GM23338 (cell line): ENCODE data around the gene C1orf50. TPM values are rescaled to one million over a fixed set of nuclear protein-coding genes. Genes with fewer than 3 reads are reported as not detected.

ENCODE experiments used
- ATAC-seq: fragments of 200-7000 bp; cut with Tn5 transposase; 3 replicates; pipeline ENCODE4 v1.9.1; 2020
- DNase-seq: peaks from one replicate; pipeline ENCODE4 v3.0.0-alpha.2; 2015; ENCODE audit warnings: low spot score
- H2AFZ ChIP-seq: fragments of 200-600 bp; sonication (generic); 2 replicates; pipeline ENCODE4 v1.8.0; 2016; ENCODE audit warnings: antibody characterized with exemption, mild to moderate bottlenecking, moderate library complexity
- H3F3A ChIP-seq: fragments of 200-600 bp; sonication (generic); replicated peaks from 2 replicates; pipeline ENCODE4 v1.8.0; 2017; ENCODE audit warnings: antibody characterized with exemption, mixed run types, low read depth
- H3K27ac ChIP-seq: fragments of 200-600 bp; sonication (generic); 2 replicates; pipeline ENCODE4 v1.6.1; 2016; ENCODE audit warnings: low read depth
- H3K27me3 ChIP-seq: fragments of 200-600 bp; sonication (generic); 2 replicates; pipeline ENCODE4 v1.8.0; 2016; ENCODE audit warnings: mild to moderate bottlenecking, mixed run types, moderate library complexity; ENCODE audit not compliant: insufficient read depth
- H3K36me3 ChIP-seq: fragments of 200-600 bp; sonication (generic); 2 replicates; pipeline ENCODE4 v1.8.0; 2016; ENCODE audit warnings: mild to moderate bottlenecking; ENCODE audit not compliant: insufficient read depth
- H3K4me1 ChIP-seq: fragments of 200-600 bp; sonication (generic); 2 replicates; pipeline ENCODE4 v1.8.0; 2016; ENCODE audit warnings: mild to moderate bottlenecking, moderate library complexity; ENCODE audit not compliant: insufficient read depth
- H3K4me2 ChIP-seq: fragments of 200-600 bp; sonication (generic); 2 replicates; pipeline ENCODE4 v1.7.1; 2017; ENCODE audit warnings: mixed run types
- H3K4me3 ChIP-seq: fragments of 200-600 bp; sonication (generic); 2 replicates; pipeline ENCODE4 v1.6.1; 2016; ENCODE audit warnings: mixed run types
- H3K79me2 ChIP-seq: fragments of 200-600 bp; sonication (generic); replicated peaks from 2 replicates; pipeline ENCODE4 v1.8.0; 2017; ENCODE audit warnings: mild to moderate bottlenecking; ENCODE audit not compliant: insufficient read depth
- H3K9me2 ChIP-seq: fragments of 200-600 bp; sonication (generic); 2 replicates; pipeline ENCODE4 v1.8.0; 2017; ENCODE audit not compliant: insufficient read depth
- H4K20me1 ChIP-seq: fragments of 200-600 bp; sonication (generic); replicated peaks from 2 replicates; pipeline ENCODE4 v1.8.0; 2017; ENCODE audit warnings: mild to moderate bottlenecking; ENCODE audit not compliant: insufficient read depth
- H3K27ac Mint-ChIP-seq: 2 replicates; pipeline ENCODE4 v1.8.0; 2020; ENCODE audit warnings: inconsistent platforms, mild to moderate bottlenecking, moderate library complexity, mixed read lengths
- H3K27me3 Mint-ChIP-seq: 3 replicates; pipeline ENCODE4 v1.8.0; 2022; ENCODE audit warnings: low read depth, mild to moderate bottlenecking, moderate library complexity, mixed read lengths, inconsistent platforms; ENCODE audit not compliant: insufficient read depth, poor library complexity
- H3K36me3 Mint-ChIP-seq: 3 replicates; pipeline ENCODE4 v1.8.0; 2021; ENCODE audit warnings: low read depth, mild to moderate bottlenecking, inconsistent platforms, moderate library complexity, mixed read lengths
- H3K4me1 Mint-ChIP-seq: 3 replicates; pipeline ENCODE4 v1.8.0; 2020; ENCODE audit warnings: mild to moderate bottlenecking, inconsistent platforms, mixed read lengths
- H3K4me3 Mint-ChIP-seq: 3 replicates; pipeline ENCODE4 v1.8.0; 2021; ENCODE audit warnings: moderate library complexity, mild to moderate bottlenecking, inconsistent platforms, mixed read lengths
- H3K9me3 Mint-ChIP-seq: 3 replicates; pipeline ENCODE4 v1.8.0; 2020; ENCODE audit warnings: moderate library complexity, mild to moderate bottlenecking, inconsistent platforms, mixed read lengths
- ETS1 ChIP-seq: IDR thresholded peaks from 2 replicates; pipeline ENCODE4 v1.6.1; 2016; ENCODE audit warnings: antibody characterized with exemption
- EZH2phosphoT487 ChIP-seq: fragments of 200-600 bp; sonication (generic); IDR thresholded peaks from one replicate; pipeline ENCODE4 v1.8.1; 2018; ENCODE audit warnings: antibody characterized with exemption; ENCODE audit not compliant: unreplicated experiment
- NANOG ChIP-seq: IDR thresholded peaks from 2 replicates; pipeline ENCODE4 v1.6.1; 2016; ENCODE audit warnings: antibody characterized with exemption, borderline replicate concordance
- POLR2AphosphoS5 ChIP-seq: IDR thresholded peaks from 2 replicates; pipeline ENCODE4 v1.6.1; 2016; ENCODE audit warnings: antibody characterized with exemption, low read depth
- STAT1 ChIP-seq: IDR thresholded peaks from one replicate; pipeline ENCODE4 v1.6.1; 2016; ENCODE audit warnings: antibody characterized with exemption; ENCODE audit not compliant: unreplicated experiment
- ZNF114 ChIP-seq: fragments of 250-450 bp; sonication (Bioruptor Pico); IDR thresholded peaks from 2 replicates; pipeline ENCODE4 v1.5.0; 2020; ENCODE audit warnings: mild to moderate bottlenecking, moderate library complexity
- ZNF331 ChIP-seq: fragments of 250-450 bp; sonication (Bioruptor Pico); IDR thresholded peaks from 2 replicates; pipeline ENCODE4 v1.5.0; 2020; ENCODE audit warnings: low read depth, mild to moderate bottlenecking, moderate library complexity
- polyA plus RNA-seq: library from polyadenylated mRNA; unstranded; fragments of >200 nt; fragmentation: Nextera tagmentation; extraction: Ambion mirVana; gene quantifications from 2 replicates; pipeline ENCODE4 v1.2.1, GENCODE V29; 2016
- total RNA-seq: library from RNA; depleted of rRNA; stranded (reverse); fragments of >200 nt; shearing (Covaris generic); gene quantifications from 2 replicates; pipeline ENCODE4 v1.2.3, GENCODE V29; 2014
- TF ChIP-seq, protein P1 (sequence below): IDR thresholded peaks from one replicate; pipeline ENCODE4 v1.6.1; 2018; ENCODE audit warnings: antibody characterized with exemption; ENCODE audit not compliant: unreplicated experiment

C1orf50 gene
- total and polyA plus RNA-seq, 2 experiments from 2014 or later = 4.4 to 4.7 TPM

DNA sequence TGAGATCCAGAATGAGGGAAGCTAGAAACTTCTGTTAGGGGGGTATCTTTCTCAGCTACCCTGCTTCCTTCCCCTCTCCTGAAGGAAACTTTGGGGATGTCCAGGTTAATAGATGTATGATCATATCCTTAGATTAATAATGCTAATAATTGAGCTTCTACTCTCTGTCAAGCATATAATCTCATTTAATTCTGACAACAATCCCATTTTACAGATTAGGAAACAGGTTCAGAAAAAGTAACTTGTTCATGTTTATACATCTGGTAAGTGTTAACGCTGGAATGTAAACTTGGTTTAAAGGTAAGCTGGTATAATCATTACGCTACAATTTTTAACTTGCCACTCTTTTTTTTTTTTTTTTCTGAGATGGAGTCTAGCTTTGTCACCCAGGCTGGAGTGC lies 16.0 kb downstream of the C1orf50 start (continued):
- no peak for TF ChIP-seq ZNF331 (CRISPR knock-in tag)
- TF ChIP-seq STAT1 = no peak

GRCh38 chr1:42784547-42784945 lies 17.5 kb downstream of the C1orf50 start:
- Histone ChIP-seq H3F3A (0 out of 2 replicates have a peak, but pooled peaks cover 15% of the 10 kb centered on the region), H3K79me2 (no peaks in the 10 kb centered on the region), H3K4me1 (peaks cover 5% of the 10 kb centered on the region; the same call in 1 of the 2 replicates), H3K9me2 (no peaks in the 10 kb centered on the region), H3K36me3 (no peaks in the 10 kb centered on the region; the same call in 1 of the 2 replicates), H4K20me1 (0 out of 2 replicates have a peak, but pooled peaks cover 4% of the 10 kb centered on the region), H3K27ac (no peak overlapping the region), H3K27me3 (peaks cover 6% of the 10 kb centered on the region; the same call in 1 of the 2 replicates), H3K4me3 (peak overlapping the region; percentile 47), H2AFZ (peak overlapping the region; percentile 32; the same call in 1 of the 2 replicates), H3K4me2 (peak overlapping the region; percentile 67)
- H3K4me3 Mint-ChIP-seq = no peak overlapping the region
- TF ChIP-seq, protein P1, sequence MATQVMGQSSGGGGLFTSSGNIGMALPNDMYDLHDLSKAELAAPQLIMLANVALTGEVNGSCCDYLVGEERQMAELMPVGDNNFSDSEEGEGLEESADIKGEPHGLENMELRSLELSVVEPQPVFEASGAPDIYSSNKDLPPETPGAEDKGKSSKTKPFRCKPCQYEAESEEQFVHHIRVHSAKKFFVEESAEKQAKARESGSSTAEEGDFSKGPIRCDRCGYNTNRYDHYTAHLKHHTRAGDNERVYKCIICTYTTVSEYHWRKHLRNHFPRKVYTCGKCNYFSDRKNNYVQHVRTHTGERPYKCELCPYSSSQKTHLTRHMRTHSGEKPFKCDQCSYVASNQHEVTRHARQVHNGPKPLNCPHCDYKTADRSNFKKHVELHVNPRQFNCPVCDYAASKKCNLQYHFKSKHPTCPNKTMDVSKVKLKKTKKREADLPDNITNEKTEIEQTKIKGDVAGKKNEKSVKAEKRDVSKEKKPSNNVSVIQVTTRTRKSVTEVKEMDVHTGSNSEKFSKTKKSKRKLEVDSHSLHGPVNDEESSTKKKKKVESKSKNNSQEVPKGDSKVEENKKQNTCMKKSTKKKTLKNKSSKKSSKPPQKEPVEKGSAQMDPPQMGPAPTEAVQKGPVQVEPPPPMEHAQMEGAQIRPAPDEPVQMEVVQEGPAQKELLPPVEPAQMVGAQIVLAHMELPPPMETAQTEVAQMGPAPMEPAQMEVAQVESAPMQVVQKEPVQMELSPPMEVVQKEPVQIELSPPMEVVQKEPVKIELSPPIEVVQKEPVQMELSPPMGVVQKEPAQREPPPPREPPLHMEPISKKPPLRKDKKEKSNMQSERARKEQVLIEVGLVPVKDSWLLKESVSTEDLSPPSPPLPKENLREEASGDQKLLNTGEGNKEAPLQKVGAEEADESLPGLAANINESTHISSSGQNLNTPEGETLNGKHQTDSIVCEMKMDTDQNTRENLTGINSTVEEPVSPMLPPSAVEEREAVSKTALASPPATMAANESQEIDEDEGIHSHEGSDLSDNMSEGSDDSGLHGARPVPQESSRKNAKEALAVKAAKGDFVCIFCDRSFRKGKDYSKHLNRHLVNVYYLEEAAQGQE = no peak
- TF ChIP-seq ZNF114 (CRISPR knock-in tag) (no peak), POLR2AphosphoS5 (no peak)
- ATAC-seq (peak; percentile 65), DNase-seq (peak; percentile 36)
- H3K27me3 Mint-ChIP-seq = peaks cover 4% of the 10 kb centered on the region
- H3K9me3 Mint-ChIP-seq = no peaks in the 10 kb centered on the region
- H3K36me3 Mint-ChIP-seq = peaks cover 16% of the 10 kb centered on the region
- H3K27ac Mint-ChIP-seq = no peak overlapping the region
- peaks cover 11% of the 10 kb centered on the region for H3K4me1 Mint-ChIP-seq

GRCh38 chr1:42784946-42785693 lies 18.1 kb downstream of the C1orf50 start, which contains the start of gene TMEM269:
TSS of gene TMEM269 (plus strand) at chr1:42784991. CDS start at chr1:42789894, 4,903 bp downstream.
- H3K4me1 ChIP-seq = peaks cover 5% of the 10 kb centered on the region; the same call in 1 of the 2 replicates
- Mint-ChIP-seq H3K36me3 (peaks cover 12% of the 10 kb centered on the region), H3K27me3 (peaks cover 4% of the 10 kb centered on the region), H3K9me3 (no peaks in the 10 kb centered on the region), H3K4me3 (peak within 1 kb of the TSS; percentile 21; the same call in 2 of the 3 replicates), H3K27ac (no peak within 1 kb of the TSS; the same call in 1 of the 2 replicates), H3K4me1 (peaks cover 11% of the 10 kb centered on the region)
- peaks cover 6% of the 10 kb centered on the region; the same call in 1 of the 2 replicates for H3K27me3 ChIP-seq
- H2AFZ ChIP-seq = peak within 1 kb of the TSS; percentile 32; the same call in 1 of the 2 replicates
- peak within 1 kb of the TSS; percentile 47 for H3K4me3 ChIP-seq
- 0 out of 2 replicates have a peak, but pooled peaks cover 15% of the 10 kb centered on the region for H3F3A ChIP-seq
- H3K27ac ChIP-seq = no peak within 1 kb of the TSS
- H4K20me1 ChIP-seq = 0 out of 2 replicates have a peak, but pooled peaks cover 4% of the 10 kb centered on the region
- ATAC-seq (peak; percentile 64), DNase-seq (peak; percentile 56)
- H3K36me3 ChIP-seq = no peaks in the 10 kb centered on the region
- TF ChIP-seq ETS1 = no peak
- TF ChIP-seq NANOG = no peak
- no peak for TF ChIP-seq EZH2phosphoT487
- TF ChIP-seq ZNF331 (CRISPR knock-in tag) = no peak
- no peaks in the 10 kb centered on the region for H3K79me2 ChIP-seq
- no peaks in the 10 kb centered on the region for H3K9me2 ChIP-seq
- peak within 1 kb of the TSS; percentile 67 for H3K4me2 ChIP-seq
